ENCODE measurements around the gene ADGRG7.

DNA sequence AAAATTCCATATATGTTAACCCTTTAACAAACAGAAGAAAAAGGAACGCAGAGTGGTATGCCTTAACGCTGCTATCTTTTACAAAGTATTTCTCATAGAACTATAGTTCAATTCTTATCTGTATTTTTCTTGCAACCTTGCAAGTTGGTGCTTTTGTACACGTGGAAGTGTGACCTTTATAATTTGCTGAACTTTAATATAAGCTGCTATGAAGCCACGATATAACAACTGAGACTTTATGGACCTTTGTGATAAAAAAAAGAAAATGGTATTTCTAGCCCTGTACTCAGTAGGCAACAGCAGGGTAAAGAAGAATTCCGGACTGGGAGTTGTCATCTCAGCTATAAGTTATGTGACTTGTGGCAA, 93.6 kb downstream of the ADGRG7 start:
- no peak for TF ChIP-seq EZH2 (IDR thresholded peaks at IDR 0.05; ENCODE audit: low read length, missing control alignments)
- TF ChIP-seq, protein P1, sequence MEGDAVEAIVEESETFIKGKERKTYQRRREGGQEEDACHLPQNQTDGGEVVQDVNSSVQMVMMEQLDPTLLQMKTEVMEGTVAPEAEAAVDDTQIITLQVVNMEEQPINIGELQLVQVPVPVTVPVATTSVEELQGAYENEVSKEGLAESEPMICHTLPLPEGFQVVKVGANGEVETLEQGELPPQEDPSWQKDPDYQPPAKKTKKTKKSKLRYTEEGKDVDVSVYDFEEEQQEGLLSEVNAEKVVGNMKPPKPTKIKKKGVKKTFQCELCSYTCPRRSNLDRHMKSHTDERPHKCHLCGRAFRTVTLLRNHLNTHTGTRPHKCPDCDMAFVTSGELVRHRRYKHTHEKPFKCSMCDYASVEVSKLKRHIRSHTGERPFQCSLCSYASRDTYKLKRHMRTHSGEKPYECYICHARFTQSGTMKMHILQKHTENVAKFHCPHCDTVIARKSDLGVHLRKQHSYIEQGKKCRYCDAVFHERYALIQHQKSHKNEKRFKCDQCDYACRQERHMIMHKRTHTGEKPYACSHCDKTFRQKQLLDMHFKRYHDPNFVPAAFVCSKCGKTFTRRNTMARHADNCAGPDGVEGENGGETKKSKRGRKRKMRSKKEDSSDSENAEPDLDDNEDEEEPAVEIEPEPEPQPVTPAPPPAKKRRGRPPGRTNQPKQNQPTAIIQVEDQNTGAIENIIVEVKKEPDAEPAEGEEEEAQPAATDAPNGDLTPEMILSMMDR (conservative IDR thresholded peaks at IDR 0.05 in 1 of 2, IDR thresholded peaks at IDR 0.05 in 1 of 2; ENCODE audit: low read depth in 1 of 2, low read length in 2 of 2), result no peak

Data from fibroblast of lung (primary cell).